Measurements from ENCODE around the gene CELF3. TPM values are rescaled to one million over a fixed set of nuclear protein-coding genes. Genes with fewer than 3 reads are reported as not detected.

CELF3 gene
- total RNA-seq, 2 experiments from 2014 or later: not detected

DNA sequence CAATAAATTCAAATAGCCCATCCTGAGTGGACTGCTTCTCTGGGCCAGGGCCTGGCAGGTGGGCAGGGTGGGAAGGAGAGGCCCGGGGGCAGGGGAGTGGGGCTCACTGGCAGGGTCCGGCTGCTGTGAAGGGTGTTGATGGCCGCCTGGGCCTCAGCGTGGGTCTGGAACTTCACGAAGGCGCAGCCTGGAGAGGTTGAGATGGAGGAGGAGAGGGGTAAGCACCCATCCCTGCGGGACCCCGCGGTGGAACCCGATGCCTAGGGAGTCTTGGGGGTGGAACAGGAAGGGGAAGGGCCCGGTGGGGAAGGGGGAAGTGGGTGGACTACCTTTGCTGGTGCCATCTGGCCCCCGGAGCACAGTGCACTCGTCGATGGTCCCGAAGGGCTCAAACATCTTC is 7.7 kb downstream of the CELF3 start:
- H3K36me3 Mint-ChIP-seq (ENCODE audit: low read depth): no peaks in the 10 kb centered on the region
- no peak for ATAC-seq (ENCODE audit: poor library complexity)
- no peaks in the 10 kb centered on the region for H3K4me1 Mint-ChIP-seq (ENCODE audit: low read depth)
- TF ChIP-seq, protein P1, sequence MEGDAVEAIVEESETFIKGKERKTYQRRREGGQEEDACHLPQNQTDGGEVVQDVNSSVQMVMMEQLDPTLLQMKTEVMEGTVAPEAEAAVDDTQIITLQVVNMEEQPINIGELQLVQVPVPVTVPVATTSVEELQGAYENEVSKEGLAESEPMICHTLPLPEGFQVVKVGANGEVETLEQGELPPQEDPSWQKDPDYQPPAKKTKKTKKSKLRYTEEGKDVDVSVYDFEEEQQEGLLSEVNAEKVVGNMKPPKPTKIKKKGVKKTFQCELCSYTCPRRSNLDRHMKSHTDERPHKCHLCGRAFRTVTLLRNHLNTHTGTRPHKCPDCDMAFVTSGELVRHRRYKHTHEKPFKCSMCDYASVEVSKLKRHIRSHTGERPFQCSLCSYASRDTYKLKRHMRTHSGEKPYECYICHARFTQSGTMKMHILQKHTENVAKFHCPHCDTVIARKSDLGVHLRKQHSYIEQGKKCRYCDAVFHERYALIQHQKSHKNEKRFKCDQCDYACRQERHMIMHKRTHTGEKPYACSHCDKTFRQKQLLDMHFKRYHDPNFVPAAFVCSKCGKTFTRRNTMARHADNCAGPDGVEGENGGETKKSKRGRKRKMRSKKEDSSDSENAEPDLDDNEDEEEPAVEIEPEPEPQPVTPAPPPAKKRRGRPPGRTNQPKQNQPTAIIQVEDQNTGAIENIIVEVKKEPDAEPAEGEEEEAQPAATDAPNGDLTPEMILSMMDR (IDR thresholded peaks at IDR 0.05): no peak
- no peak overlapping the region for H3K27ac Mint-ChIP-seq
- no peak overlapping the region for H3K27ac ChIP-seq (ENCODE audit: low read depth in 1 of 2, low read length in 2 of 2)
- no peaks in the 10 kb centered on the region for H3K9me3 Mint-ChIP-seq
- peaks cover 3% of the 10 kb centered on the region for H3K4me1 ChIP-seq (ENCODE audit: insufficient read depth, low read length)
- H3K27me3 Mint-ChIP-seq: peaks cover 17% of the 10 kb centered on the region
- no peak overlapping the region for H3K4me3 Mint-ChIP-seq
- ChIA-PET CTCF (no interaction called here), POLR2A (no interaction called here)
- H3K4me3 ChIP-seq (ENCODE audit: low read length): no peak overlapping the region
- no peak for DNase-seq
- H3K36me3 ChIP-seq (ENCODE audit: insufficient read depth, low read length): no peaks in the 10 kb centered on the region
- intact Hi-C loops (cut with DNase I, micrococcal nuclease): no loop called here
- H3K9me3 ChIP-seq (ENCODE audit: control insufficient read depth in 1 of 2, insufficient read depth in 1 of 2, low read length in 2 of 2): no peaks in the 10 kb centered on the region
- H3K27me3 ChIP-seq (ENCODE audit: control insufficient read depth in 1 of 2, insufficient read depth in 2 of 2, low read length in 2 of 2): peaks cover 0 to 5% of the 10 kb centered on the region in 2 experiments

DNA sequence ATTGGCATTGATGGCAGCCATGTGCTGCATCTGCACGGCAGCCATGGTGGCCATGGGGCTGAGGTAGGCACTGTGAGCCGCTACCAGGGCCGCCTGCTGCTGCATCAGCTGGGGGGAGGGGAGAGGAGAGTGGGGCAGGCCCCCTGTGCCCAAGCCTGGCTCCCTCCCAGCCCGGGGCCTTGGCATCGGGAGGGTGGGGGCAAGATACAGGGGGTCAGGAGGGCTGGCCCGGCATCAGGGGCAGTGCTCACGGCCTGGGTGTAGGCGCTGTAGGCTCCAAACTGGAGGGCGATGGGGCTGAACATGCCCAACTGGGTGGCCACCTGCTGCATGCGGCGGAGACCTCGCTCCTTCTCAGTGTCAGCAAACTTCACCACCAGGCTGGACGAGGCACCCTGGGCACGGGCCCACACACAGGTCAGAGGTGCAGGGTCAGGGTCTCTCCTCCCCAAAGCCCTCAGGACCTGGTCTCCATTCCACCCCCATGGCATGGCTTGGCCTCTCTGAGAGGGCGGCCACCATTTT is 9.0 kb downstream of the CELF3 start:
- no peak for DNase-seq
- ATAC-seq (ENCODE audit: poor library complexity): no peak
- Mint-ChIP-seq H3K27me3 (peaks cover 4% of the 10 kb centered on the region), H3K4me1 (ENCODE audit: low read depth) (peaks cover 4% of the 10 kb centered on the region), H3K9me3 (no peaks in the 10 kb centered on the region), H3K36me3 (ENCODE audit: low read depth) (no peaks in the 10 kb centered on the region), H3K4me3 (no peak overlapping the region), H3K27ac (no peak overlapping the region)
- POLR2A ChIA-PET: no interaction called here
- Histone ChIP-seq H3K4me1 (ENCODE audit: insufficient read depth, low read length) (peaks cover 9% of the 10 kb centered on the region), H3K27me3 (ENCODE audit: control insufficient read depth in 1 of 2, insufficient read depth in 2 of 2, low read length in 2 of 2) (peaks cover 0 to 4% of the 10 kb centered on the region in 2 experiments), H3K4me3 (ENCODE audit: low read length) (no peak overlapping the region), H3K27ac (ENCODE audit: low read depth in 1 of 2, low read length in 2 of 2) (no peak overlapping the region), H3K9me3 (ENCODE audit: control insufficient read depth in 1 of 2, insufficient read depth in 1 of 2, low read length in 2 of 2) (no peaks in the 10 kb centered on the region), H3K36me3 (ENCODE audit: insufficient read depth, low read length) (no peaks in the 10 kb centered on the region)
- intact Hi-C loops (cut with DNase I, micrococcal nuclease): no loop called here
- CTCF ChIA-PET: no interaction called here
- TF ChIP-seq, protein P1 (IDR thresholded peaks at IDR 0.05): no peak

DNA sequence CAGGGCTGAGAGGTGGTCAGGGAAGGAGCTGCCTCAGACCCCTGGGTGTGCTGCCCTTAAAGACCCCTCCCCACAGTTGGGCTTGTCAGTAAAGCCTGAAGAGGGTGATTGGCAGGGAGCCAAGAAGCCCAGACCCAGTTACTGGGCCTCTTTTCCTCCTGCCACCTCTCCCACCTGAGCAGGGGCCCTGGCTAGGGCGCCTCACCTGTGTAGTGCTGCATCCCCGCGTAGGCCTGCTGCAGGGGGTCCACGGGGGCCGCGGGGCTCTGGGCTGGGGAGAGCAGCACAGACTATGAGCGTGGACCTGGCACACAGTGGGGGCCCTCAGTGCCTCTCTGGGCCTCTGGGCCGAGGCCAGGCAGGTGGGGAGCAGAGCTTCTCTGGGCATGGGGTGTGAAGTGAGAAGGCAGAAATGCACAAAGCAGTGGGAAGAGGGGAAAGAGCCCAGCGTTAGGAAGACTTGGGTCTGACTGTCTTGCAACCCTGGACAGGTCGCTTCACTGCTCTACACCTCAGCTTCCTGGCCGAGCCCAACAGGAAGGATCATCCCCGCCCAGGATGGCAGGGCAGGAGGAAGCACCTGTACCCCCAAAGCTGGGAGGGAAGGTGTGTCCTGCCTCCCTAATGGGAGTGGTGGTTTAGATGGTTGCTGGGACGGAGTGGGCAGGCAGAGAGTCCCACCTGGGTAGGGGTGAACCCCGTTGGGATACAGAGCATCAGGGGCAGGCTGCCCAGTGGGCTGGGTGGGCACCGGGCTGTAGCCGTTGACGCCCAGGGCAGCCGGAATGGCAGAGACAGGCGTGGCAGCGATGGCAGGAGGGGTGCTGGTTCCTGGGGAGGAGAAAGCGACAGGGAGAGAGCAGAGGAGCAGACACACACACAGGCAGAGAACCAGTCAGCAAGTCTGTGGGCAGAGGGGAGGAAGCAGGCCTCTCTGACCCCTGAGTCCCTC is 9.9 kb downstream of the CELF3 start:
- H3K27me3 Mint-ChIP-seq: no peaks in the 10 kb centered on the region
- H3K36me3 ChIP-seq (ENCODE audit: insufficient read depth, low read length): no peaks in the 10 kb centered on the region
- DNase-seq (no peak), ATAC-seq (ENCODE audit: poor library complexity) (no peak)
- TF ChIP-seq, protein P1 (IDR thresholded peaks at IDR 0.05): no peak
- ChIA-PET CTCF (interaction anchor here (0.6 kb wide), 1 partner anchor 46 kb away, joined by 3 read pairs; no protein-coding TSS in a partner anchor), POLR2A (no interaction called here)
- H3K4me1 ChIP-seq (ENCODE audit: insufficient read depth, low read length): peaks cover 9% of the 10 kb centered on the region
- no peaks in the 10 kb centered on the region for H3K27me3 ChIP-seq (ENCODE audit: control insufficient read depth in 1 of 2, insufficient read depth in 2 of 2, low read length in 2 of 2)
- H3K27ac Mint-ChIP-seq: no peak overlapping the region
- peaks cover 4% of the 10 kb centered on the region for H3K4me1 Mint-ChIP-seq (ENCODE audit: low read depth)
- no peak overlapping the region for H3K4me3 Mint-ChIP-seq
- no peaks in the 10 kb centered on the region for H3K36me3 Mint-ChIP-seq (ENCODE audit: low read depth)
- H3K4me3 ChIP-seq (ENCODE audit: low read length): no peak overlapping the region
- H3K9me3 Mint-ChIP-seq: no peaks in the 10 kb centered on the region
- no peaks in the 10 kb centered on the region for H3K9me3 ChIP-seq (ENCODE audit: control insufficient read depth in 1 of 2, insufficient read depth in 1 of 2, low read length in 2 of 2)
- intact Hi-C loops (cut with DNase I, micrococcal nuclease): no loop called here
- no peak overlapping the region for H3K27ac ChIP-seq (ENCODE audit: low read depth in 1 of 2, low read length in 2 of 2)
